BLaER1 (cell line): ENCODE results near the gene NANOG.
"Not testable (repeated sequence)": the region's sequence is repeated elsewhere in the genome, so short reads cannot be mapped to it uniquely, and the experiment has no call there.

Experiments used
- H3K27ac ChIP-seq: shearing (Covaris generic); formaldehyde crosslinking; 2 replicates; pipeline ENCODE4 v1.8.1; 2022
- H3K27me3 ChIP-seq: shearing (Covaris generic); formaldehyde crosslinking; 2 replicates; pipeline ENCODE4 v1.8.1; 2022
- H3K36me3 ChIP-seq: shearing (Covaris generic); formaldehyde crosslinking; 2 replicates; pipeline ENCODE4 v1.8.1; 2022
- H3K4me1 ChIP-seq: shearing (Covaris generic); formaldehyde crosslinking; 2 replicates; pipeline ENCODE4 v1.8.1; 2022
- H3K4me2 ChIP-seq: shearing (Covaris generic); formaldehyde crosslinking; 2 replicates; pipeline ENCODE4 v1.8.1; 2022
- H3K4me3 ChIP-seq: shearing (Covaris generic); formaldehyde crosslinking; 2 replicates; pipeline ENCODE4 v1.8.1; 2022
- H3K9ac ChIP-seq: shearing (Covaris generic); formaldehyde crosslinking; 2 replicates; pipeline ENCODE4 v1.8.1; 2022
- H3K9me3 ChIP-seq: shearing (Covaris generic); formaldehyde crosslinking; 2 replicates; pipeline ENCODE4 v1.8.1; 2022
- H4K20me1 ChIP-seq: shearing (Covaris generic); formaldehyde crosslinking; 2 replicates; pipeline ENCODE4 v1.8.1; 2022
- Cebpa-rat ChIP-seq: shearing (Covaris generic); IDR thresholded peaks from 2 replicates; pipeline ENCODE4 v1.8.1; 2022

Gene NANOG

DNA sequence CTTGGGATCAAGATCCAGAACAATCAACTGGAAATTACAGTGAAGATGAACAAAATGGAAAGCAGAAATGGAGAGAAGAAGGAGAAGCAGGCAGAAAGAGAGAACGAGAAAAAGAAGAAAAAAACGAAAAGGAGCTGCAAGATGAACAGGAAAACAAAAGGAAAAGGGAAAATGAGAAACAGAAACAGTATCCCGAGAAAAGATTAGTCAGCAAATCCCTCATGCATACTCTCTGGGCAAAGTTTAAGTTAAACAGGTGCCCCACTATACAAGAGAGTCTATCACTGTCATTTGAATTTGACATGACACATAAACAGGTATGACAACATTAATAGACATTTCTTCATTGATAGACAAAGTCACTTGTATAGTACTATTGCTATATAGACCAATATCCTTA lies 19.2 kb upstream of the NANOG start:
- no peak for TF ChIP-seq Cebpa-rat
- H3K9me3 ChIP-seq: no peaks in the 10 kb centered on the region; the same call in 1 of the 2 replicates
- no peaks in the 10 kb centered on the region for H3K27me3 ChIP-seq
- H3K36me3 ChIP-seq: no peaks in the 10 kb centered on the region
- H4K20me1 ChIP-seq: no peaks in the 10 kb centered on the region
- H3K4me3 ChIP-seq: no peak overlapping the region
- H3K27ac ChIP-seq: no peak overlapping the region
- H3K4me2 ChIP-seq: no peak overlapping the region
- H3K4me1 ChIP-seq: no peaks in the 10 kb centered on the region
- no peak overlapping the region for H3K9ac ChIP-seq

DNA sequence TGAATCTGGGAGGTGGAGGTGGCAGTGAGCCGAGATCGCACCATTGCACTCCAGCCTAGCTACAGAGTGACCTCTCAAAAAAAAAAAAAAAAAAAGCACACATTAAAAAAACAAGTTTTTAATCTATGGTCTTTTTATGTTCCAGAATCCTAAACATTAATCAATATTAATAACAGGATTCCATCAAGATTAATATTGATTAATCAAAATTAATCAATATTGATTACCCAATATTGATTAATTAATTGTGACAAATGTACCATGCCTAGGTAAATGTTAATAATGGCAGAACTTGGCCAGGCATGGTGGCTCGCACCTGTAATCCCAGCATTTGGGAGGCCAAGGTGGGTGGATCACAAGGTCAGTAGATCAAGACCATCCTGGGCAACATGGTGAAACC lies 7.9 kb upstream of the NANOG start:
- H3K36me3 ChIP-seq: no peaks in the 10 kb centered on the region
- no peak for TF ChIP-seq Cebpa-rat
- H3K27me3 ChIP-seq: no peaks in the 10 kb centered on the region
- H3K4me3 ChIP-seq: no peak overlapping the region
- H3K27ac ChIP-seq: no peak overlapping the region
- H3K9ac ChIP-seq: no peak overlapping the region
- no peaks in the 10 kb centered on the region for H4K20me1 ChIP-seq
- H3K9me3 ChIP-seq: no peaks in the 10 kb centered on the region
- H3K4me1 ChIP-seq: no peaks in the 10 kb centered on the region
- no peak overlapping the region for H3K4me2 ChIP-seq

DNA sequence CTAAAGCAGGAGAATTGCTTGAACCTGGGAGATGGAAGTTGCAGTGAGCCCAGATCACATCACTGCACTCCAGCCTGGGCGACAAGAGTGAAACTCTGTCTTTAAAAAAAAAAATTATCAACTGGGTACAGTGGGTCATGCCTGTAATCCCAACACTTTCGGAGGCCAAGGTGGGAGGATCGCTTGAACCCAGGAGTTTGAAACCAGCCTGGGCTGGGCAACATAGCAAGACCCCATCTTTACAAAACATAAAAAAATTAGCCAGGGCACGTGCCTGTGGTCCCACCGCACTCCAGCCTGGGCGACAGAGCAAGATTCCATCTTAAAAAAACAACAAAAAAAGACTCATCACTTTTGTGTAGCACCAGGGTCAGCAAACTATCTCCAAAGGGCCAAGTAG lies 7.1 kb upstream of the NANOG start:
- Histone ChIP-seq H4K20me1 (no peaks in the 10 kb centered on the region), H3K4me3 (no peak overlapping the region), H3K4me2 (no peak overlapping the region), H3K27ac (no peak overlapping the region), H3K36me3 (no peaks in the 10 kb centered on the region), H3K27me3 (no peaks in the 10 kb centered on the region), H3K9ac (no peak overlapping the region), H3K4me1 (no peaks in the 10 kb centered on the region), H3K9me3 (no peaks in the 10 kb centered on the region)
- no peak for TF ChIP-seq Cebpa-rat

DNA sequence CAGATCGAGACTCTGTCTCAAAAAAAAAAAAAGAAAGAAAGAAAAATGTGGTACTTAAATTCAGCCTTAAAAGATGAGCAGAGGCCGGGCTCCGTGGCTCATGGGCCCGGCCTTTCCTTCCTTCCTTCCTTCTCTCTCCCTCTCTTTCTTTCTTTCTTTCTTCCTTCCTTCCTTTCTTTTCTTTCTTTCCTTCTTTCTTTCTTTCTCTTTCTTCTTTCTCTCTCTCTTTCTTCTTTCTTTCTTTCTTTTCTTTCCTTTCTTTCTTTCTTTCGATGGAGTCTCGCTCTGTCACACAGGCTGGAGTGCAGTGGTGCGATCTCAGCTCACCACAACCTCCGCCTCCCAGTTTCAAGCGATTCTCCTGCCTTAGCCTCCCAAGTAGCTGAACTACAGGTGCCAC lies 5.8 kb upstream of the NANOG start:
- not testable (repeated sequence) for H4K20me1 ChIP-seq, H3K4me3 ChIP-seq

DNA sequence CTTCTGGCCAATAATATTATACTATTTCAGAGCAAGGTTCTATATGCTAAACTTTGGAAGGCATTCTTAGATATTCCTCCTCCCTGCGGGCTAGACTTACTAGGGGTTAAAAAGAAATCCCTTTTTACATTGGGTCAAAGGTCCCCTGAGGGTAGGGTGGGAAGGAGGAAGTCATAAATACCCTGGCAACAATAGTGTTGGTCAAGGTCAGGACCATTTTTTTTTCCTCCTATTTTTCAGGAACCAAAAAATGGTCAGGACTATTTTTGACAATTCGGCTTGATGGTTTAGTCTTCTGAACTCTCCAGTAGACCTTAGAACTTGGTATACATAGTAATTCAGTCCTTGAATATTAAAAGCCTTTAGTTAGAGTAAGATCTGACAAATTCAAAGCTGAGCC lies 4.5 kb upstream of the NANOG start:
- H3K4me3 ChIP-seq: no peak overlapping the region
- no peaks in the 10 kb centered on the region for H3K27me3 ChIP-seq
- no peak overlapping the region for H3K27ac ChIP-seq
- no peaks in the 10 kb centered on the region for H4K20me1 ChIP-seq
- H3K4me1 ChIP-seq: no peaks in the 10 kb centered on the region
- H3K36me3 ChIP-seq: no peaks in the 10 kb centered on the region
- H3K4me2 ChIP-seq: no peak overlapping the region
- no peak overlapping the region for H3K9ac ChIP-seq
- no peak for TF ChIP-seq Cebpa-rat
- no peaks in the 10 kb centered on the region for H3K9me3 ChIP-seq

More for the DNA sequence above, 5.8 kb upstream of the NANOG start:
- not testable (repeated sequence) for H3K9me3 ChIP-seq, H3K9ac ChIP-seq, H3K4me1 ChIP-seq, H3K27me3 ChIP-seq, H3K4me2 ChIP-seq, H3K27ac ChIP-seq, H3K36me3 ChIP-seq

DNA sequence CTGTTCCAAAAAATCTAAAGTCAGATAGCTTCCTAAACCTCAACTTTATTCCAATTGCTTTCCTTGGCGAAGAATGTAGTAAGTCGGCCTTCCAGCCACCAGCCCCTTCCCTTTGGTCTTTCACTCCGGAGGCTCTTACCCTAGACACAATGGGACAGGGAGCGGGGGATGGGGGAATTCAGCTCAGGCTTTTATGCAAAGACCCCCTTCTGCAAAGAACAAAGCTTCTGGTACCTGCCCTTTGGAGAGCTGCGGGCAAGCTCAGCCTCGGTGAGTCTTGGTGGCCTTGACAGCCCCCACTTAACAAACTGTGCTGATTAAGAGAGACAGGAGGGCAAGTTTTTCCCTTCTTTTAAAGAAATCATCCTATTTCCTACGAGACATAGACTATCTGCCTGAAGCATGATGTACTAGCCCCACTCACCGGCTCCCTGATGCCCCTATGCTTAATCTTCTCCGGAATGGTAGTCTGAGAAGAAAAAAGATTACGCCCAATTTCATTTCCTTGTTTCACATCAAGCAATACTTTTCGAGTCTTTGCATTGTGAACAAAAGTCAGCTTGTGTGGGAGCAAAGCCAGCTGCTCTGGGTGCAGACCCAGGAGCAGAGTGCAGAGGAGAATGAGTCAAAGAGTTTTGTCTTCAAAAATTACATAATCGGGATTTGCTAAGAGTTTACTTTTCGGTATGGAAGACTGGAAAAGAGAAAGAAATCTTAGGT lies 1.5 kb upstream of the NANOG start:
- Histone ChIP-seq H3K36me3 (no peaks in the 10 kb centered on the region), H3K27ac (no peak overlapping the region), H3K9me3 (no peaks in the 10 kb centered on the region), H3K4me3 (no peak overlapping the region), H3K9ac (no peak overlapping the region), H3K4me1 (no peaks in the 10 kb centered on the region), H3K4me2 (no peak overlapping the region), H4K20me1 (no peaks in the 10 kb centered on the region), H3K27me3 (no peaks in the 10 kb centered on the region)
- TF ChIP-seq Cebpa-rat: no peak

DNA sequence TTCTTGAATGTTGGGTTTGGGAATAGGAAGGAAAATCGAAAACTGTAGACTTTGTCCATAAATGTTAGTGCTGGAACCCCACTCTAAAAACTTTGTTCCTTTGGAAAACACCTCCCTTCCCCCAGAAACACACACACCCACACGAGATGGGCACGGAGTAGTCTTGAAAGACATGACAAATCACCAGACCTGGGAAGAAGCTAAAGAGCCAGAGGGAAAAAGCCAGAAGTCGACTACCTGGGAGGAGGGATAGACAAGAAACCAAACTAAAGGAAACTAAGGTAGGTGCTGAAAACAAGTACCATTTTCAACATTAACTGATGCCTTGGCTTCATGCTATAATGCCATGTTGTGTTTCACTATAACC lies 925 bp upstream of the NANOG start:
- Histone ChIP-seq H4K20me1 (no peaks in the 10 kb centered on the region), H3K4me1 (no peaks in the 10 kb centered on the region), H3K4me2 (no peak overlapping the region), H3K27me3 (no peaks in the 10 kb centered on the region), H3K4me3 (no peak overlapping the region), H3K9me3 (no peaks in the 10 kb centered on the region), H3K27ac (no peak overlapping the region), H3K9ac (no peak overlapping the region), H3K36me3 (no peaks in the 10 kb centered on the region)
- TF ChIP-seq Cebpa-rat: no peak

DNA sequence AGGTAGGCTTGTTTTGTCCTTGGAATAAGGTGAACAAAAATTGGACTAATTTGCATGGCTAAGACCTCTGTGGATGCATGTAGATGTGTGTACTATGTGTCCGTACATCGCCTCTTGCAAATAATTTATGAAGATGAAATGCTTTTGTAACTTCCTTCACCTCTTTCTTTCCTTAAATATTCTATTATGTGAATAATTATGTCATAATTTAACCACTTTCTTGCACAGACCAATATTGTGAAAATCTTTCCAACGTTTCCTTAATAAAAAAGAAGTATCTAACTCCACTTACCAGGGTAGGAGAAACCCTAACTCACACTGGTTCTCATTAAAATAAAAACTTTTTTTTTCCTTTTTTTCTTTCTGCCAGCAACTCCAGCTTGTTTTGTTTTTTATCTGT lies 4.0 kb downstream of the NANOG start:
- Histone ChIP-seq H3K9me3 (no peaks in the 10 kb centered on the region), H3K4me2 (no peak overlapping the region), H3K4me1 (no peaks in the 10 kb centered on the region), H3K27ac (no peak overlapping the region), H3K36me3 (no peaks in the 10 kb centered on the region), H3K4me3 (no peak overlapping the region), H3K27me3 (no peaks in the 10 kb centered on the region), H4K20me1 (no peaks in the 10 kb centered on the region), H3K9ac (no peak overlapping the region)
- TF ChIP-seq Cebpa-rat: no peak

DNA sequence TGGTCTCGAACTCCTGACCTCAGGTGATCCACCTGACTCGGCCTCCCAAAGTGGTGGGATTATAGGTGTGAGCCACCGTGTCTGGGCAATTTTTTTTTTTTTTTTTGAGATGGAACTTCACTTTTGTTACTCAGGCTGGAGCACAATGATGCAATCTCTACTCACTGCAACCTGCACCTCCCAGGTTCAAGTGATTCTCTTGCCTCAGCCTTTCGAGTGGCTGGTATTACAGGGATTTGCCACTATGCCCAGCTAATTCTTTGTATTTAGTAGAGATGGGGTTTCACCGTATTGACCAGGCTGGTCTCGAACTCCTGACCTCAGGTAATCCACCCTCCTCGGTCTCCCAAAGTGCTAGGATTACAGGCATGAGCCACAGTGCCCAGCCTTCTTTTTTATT lies 8.1 kb downstream of the NANOG start:
- H3K9me3 ChIP-seq, H3K27me3 ChIP-seq, H3K36me3 ChIP-seq, H3K9ac ChIP-seq, H4K20me1 ChIP-seq, H3K27ac ChIP-seq, H3K4me1 ChIP-seq, H3K4me3 ChIP-seq, H3K4me2 ChIP-seq: not testable (repeated sequence)

DNA sequence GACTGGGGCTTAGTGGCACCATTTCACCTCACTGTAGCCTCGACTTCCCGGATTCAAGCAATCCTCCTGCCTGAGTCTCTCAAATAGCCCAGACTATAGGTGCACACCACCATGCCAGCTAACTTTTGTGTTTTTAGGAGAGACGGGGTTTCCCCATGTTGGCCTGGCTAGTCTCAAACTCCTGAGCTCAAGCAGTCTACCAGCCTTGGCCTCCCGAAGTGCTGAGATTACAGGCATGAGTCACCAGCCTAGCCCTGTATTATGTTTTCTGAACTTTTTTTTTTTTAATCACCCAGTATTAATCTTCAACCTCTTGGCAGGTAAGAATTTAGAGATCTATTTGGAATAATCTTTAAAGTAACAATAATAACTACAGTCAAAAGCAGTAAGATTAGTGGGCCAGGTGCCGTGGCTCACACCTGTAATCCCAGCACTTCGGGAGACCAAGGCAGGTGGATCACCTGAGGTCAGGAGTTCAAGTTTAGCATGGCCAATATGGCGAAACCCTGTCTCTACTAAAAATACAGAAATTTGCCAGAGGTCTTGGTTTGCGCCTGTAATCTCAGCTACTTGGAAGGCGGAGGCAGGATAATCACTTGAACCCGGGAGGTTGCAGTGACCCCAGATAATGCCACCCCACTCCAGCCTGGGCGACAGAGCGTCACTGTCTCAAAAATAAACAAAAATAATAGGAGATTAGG lies 8.6 kb downstream of the NANOG start:
- TF ChIP-seq Cebpa-rat: no peak
- Histone ChIP-seq H3K9ac (no peak overlapping the region), H3K27ac (no peak overlapping the region), H3K4me2 (no peak overlapping the region), H3K4me3 (no peak overlapping the region), H4K20me1 (no peaks in the 10 kb centered on the region), H3K27me3 (no peaks in the 10 kb centered on the region), H3K9me3 (no peaks in the 10 kb centered on the region), H3K36me3 (no peaks in the 10 kb centered on the region), H3K4me1 (no peaks in the 10 kb centered on the region)

DNA sequence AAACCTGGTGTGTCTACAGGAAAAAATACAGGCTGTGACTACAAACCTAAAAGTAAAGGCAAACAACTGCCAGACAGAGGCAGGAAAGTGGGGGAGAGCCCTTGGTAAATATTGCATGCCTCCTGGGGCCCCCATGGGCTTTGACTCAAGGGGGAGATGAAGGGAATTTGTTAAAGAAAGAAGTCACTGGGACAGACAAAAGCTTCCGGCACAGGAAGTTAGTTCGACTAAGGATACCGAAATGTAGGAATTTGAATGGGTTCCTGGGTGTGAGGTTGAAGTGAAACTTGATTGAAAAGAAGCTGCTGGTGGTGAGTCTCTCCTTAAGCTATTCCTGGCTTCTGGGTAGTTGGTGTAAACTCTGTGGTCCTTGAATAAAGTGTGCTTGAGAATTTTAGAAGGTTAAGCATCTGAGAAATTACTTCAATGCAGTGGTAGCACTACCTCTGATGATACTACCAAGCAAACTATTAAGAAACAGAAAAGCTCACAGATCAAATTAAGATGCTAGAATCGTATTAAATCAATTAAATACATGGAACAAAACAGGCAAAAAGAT lies 9.6 kb downstream of the NANOG start:
- not testable (repeated sequence) for H3K4me3 ChIP-seq, H3K27me3 ChIP-seq, H3K4me1 ChIP-seq, H3K36me3 ChIP-seq, H3K9ac ChIP-seq, H3K4me2 ChIP-seq, H4K20me1 ChIP-seq, H3K9me3 ChIP-seq, H3K27ac ChIP-seq
